PC-9 (cell line): Measurements from ENCODE around the gene CTRB2. TPM values are rescaled to one million over a fixed set of nuclear protein-coding genes. Genes with fewer than 3 reads are reported as not detected.

Experiments used
- BruUV-seq: library from RNA; stranded (reverse); fragments of 400-500 nt; replicated peaks from 2 replicates; lab custom pipeline; 2021; lab: Mats Ljungman, UMichigan
- CTCF ChIA-PET: fragments of 300-600 bp; sonication (Branson Sonifier 250); formaldehyde crosslinking; loops from one replicate; lab custom pipeline; 2022; ENCODE audit warnings: antibody characterized with exemption; lab: Charles Lee
- POLR2A ChIA-PET: fragments of 300-600 bp; sonication (Branson Sonifier 250); formaldehyde crosslinking; loops from one replicate; lab custom pipeline; 2022; ENCODE audit warnings: antibody characterized with exemption; ENCODE audit not compliant: unreplicated experiment; lab: Charles Lee
- DNase-seq, 2 experiments: peaks; one replicate each; pipeline versions ENCODE4 v3.0.0 to v3.0.0-alpha.2; 2015 to 2022; ENCODE audit warnings: mixed read lengths in 1 of 2
- H2AFZ ChIP-seq: fragments of 200-600 bp; sonication (generic); 2 replicates; pipeline ENCODE4 v1.8.1; 2017; ENCODE audit warnings: antibody characterized with exemption
- H3F3A ChIP-seq: fragments of 200-600 bp; sonication (generic); 2 replicates; pipeline ENCODE4 v1.8.1; 2017; ENCODE audit warnings: antibody characterized with exemption, mild to moderate bottlenecking, low read depth; ENCODE audit not compliant: insufficient read depth
- H3K27ac ChIP-seq: fragments of 200-600 bp; sonication (generic); 2 replicates; pipeline ENCODE4 v1.6.1; 2016; ENCODE audit warnings: mixed run types
- H3K27me3 ChIP-seq: fragments of 200-600 bp; sonication (generic); 2 replicates; pipeline ENCODE4 v1.6.1; 2016; ENCODE audit warnings: low read depth, mixed run types; ENCODE audit not compliant: insufficient read depth
- H3K36me3 ChIP-seq: fragments of 200-600 bp; sonication (generic); 2 replicates; pipeline ENCODE4 v1.6.1; 2016; ENCODE audit warnings: low read depth, mixed run types
- H3K4me1 ChIP-seq: fragments of 200-600 bp; sonication (generic); replicated peaks from 2 replicates; pipeline ENCODE4 v1.6.1; 2016; ENCODE audit warnings: mixed run types; ENCODE audit not compliant: insufficient read depth
- H3K4me2 ChIP-seq: fragments of 200-600 bp; sonication (generic); 2 replicates; pipeline ENCODE4 v1.6.1; 2017; ENCODE audit warnings: mixed run types
- H3K4me3 ChIP-seq: fragments of 200-600 bp; sonication (generic); 2 replicates; pipeline ENCODE4 v1.6.1; 2016; ENCODE audit warnings: mixed run types
- H3K79me2 ChIP-seq: fragments of 200-600 bp; sonication (generic); 2 replicates; pipeline ENCODE4 v1.6.1; 2017; ENCODE audit warnings: low read depth, mixed run types
- H3K9me2 ChIP-seq: fragments of 200-600 bp; sonication (generic); 2 replicates; pipeline ENCODE4 v1.8.1; 2017; ENCODE audit warnings: mild to moderate bottlenecking; ENCODE audit not compliant: insufficient read depth
- H3K9me3 ChIP-seq: fragments of 200-600 bp; sonication (generic); 2 replicates; pipeline ENCODE4 v1.8.1; 2016; ENCODE audit warnings: low read depth; ENCODE audit not compliant: insufficient read depth
- H4K20me1 ChIP-seq: fragments of 200-600 bp; sonication (generic); 2 replicates; pipeline ENCODE4 v1.8.1; 2017; ENCODE audit not compliant: insufficient read depth
- CTCF ChIP-seq: fragments of 200-600 bp; sonication (generic); conservative IDR thresholded peaks from 2 replicates; pipeline ENCODE4 v1.6.1; 2017; ENCODE audit warnings: mixed run types, antibody characterized with exemption, mild to moderate bottlenecking, moderate library complexity
- EZH2 ChIP-seq: fragments of 200-600 bp; sonication (generic); IDR thresholded peaks from 2 replicates; pipeline ENCODE4 v1.8.0; 2017; ENCODE audit warnings: antibody characterized with exemption, low read depth
- intact Hi-C: fragments of 100-400 bp; cut with micrococcal nuclease; formaldehyde crosslinking; loops from one replicate; pipeline ENCODE4 v1.10.0; 2022; ENCODE audit not compliant: unreplicated experiment
- total RNA-seq: library from RNA; stranded (reverse); gene quantifications from 2 replicates; pipeline ENCODE4 v1.2.3, GENCODE V29; 2021

The CTRB2 gene
- total RNA-seq, 1 experiment from 2014 or later = not detected

DNA sequence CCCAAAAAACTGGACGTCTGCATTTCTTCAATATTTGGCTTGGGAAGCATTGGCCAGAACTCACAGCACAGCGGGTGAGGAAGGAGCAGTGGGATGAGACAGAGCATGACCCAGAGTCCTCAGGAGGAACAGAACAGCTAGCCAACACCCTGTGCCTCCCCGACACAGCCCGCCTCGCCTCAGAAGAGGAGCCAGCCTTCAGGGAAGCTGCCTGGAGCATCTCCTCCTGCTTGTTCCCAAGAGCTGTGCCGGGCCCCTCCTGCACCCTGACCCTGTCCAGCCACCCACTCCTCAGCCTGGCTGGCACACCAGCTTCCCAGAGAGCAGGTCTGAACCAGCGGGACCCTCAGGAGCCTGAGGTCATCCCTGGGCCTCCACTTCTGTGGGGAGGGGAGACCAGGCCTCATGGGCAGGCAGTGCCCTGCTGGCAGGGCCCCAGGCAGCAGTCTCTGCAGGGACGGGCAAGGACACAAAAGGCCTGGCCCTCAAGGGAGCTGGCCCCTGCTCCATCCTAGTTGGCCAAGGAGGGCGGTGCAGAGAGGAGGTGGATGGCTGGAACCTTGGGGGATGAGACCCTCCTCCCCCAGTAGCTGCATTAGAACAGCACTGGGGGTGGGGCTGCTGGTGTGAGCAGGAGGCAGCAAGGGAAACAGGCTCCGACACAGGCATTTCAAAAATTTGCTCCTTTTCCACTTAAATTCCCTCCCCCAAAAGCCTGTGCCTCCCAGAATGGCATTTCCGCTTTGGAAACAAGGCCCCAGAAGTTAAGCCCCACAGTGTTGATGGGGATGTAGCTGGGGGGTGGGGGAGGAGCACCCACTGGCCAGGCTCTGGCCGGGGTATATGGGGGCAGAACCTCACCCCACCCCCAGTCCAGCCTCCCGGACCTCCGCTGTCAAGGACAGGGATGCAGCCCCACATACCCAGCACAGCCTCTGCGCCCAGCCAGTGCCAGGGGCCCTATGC lies 46.3 kb upstream of the CTRB2 start:
- CTCF ChIA-PET = no interaction called here
- POLR2A ChIA-PET = interaction anchor here (0.5 kb wide), 1 partner anchor 112 kb away, joined by 4 read pairs; no protein-coding TSS in a partner anchor
- no peak overlapping the region for H2AFZ ChIP-seq
- H3K36me3 ChIP-seq = no peaks in the 10 kb centered on the region
- H3K4me3 ChIP-seq = no peak overlapping the region
- H3K4me2 ChIP-seq = no peak overlapping the region
- no peak for TF ChIP-seq EZH2
- TF ChIP-seq CTCF = no peak
- no peak overlapping the region for H3K27ac ChIP-seq
- peaks cover 36% of the 10 kb centered on the region for H3K4me1 ChIP-seq
- no peaks in the 10 kb centered on the region for H3K9me2 ChIP-seq
- H4K20me1 ChIP-seq = peaks cover 68% of the 10 kb centered on the region
- H3F3A ChIP-seq = peaks cover 20% of the 10 kb centered on the region; the same call in 1 of the 2 replicates
- intact Hi-C loops = no loop called here
- DNase-seq = no peak
- no TSS peak for BruUV-seq
- no peaks in the 10 kb centered on the region for H3K27me3 ChIP-seq
- H3K9me3 ChIP-seq = no peaks in the 10 kb centered on the region
- peaks cover 67% of the 10 kb centered on the region for H3K79me2 ChIP-seq

DNA sequence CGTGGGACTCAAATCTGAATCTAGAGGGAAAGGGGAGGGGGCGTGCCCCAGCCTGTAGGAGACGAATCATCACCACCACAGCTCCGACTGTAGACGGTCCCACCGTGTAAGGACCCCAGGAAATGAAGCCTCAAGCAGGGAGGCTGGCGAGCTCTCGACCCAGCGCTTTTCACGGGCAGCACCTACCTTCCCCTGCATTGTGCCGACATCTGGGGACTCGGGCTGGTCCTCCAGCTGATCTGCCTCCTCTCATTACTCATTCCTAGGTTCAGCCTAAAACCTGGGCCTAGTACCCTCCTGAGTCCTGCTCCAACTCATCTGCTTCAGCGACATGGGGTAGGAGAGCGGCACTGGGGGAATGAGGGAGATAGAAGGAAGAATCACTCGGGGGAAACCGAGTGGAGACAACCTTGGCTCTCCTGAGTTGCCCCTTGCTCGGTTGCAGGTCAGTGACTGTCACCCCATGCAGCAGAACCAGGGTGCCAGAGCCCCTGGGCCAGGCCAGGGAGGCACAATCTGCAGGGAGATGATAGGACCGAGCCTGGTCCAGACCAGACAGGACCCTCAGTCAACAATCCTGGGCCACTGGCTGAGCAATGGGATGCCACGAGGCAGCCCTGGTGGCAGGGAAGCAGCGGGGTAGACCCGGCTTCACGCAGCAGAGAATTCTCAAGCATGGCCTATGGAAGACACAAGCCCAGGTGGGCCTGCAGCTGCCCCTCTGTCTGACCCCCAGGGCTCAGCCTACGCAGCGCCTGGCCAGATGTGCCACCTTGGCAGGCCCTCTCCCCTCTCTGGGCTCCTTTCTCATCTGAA lies 45.3 kb upstream of the CTRB2 start:
- Histone ChIP-seq H3K9me2 (no peaks in the 10 kb centered on the region), H3K79me2 (peaks cover 67% of the 10 kb centered on the region), H3K4me1 (peaks cover 46% of the 10 kb centered on the region), H2AFZ (no peak overlapping the region), H3K4me2 (peak overlapping the region; percentile 56), H3F3A (peaks cover 20% of the 10 kb centered on the region; the same call in 1 of the 2 replicates), H3K27ac (no peak overlapping the region), H3K4me3 (peak overlapping the region; percentile 10; the same call in 1 of the 2 replicates), H3K27me3 (no peaks in the 10 kb centered on the region), H4K20me1 (peaks cover 71% of the 10 kb centered on the region), H3K36me3 (no peaks in the 10 kb centered on the region), H3K9me3 (no peaks in the 10 kb centered on the region)
- POLR2A ChIA-PET = interaction anchor here (0.5 kb wide), 1 partner anchor 113 kb away, joined by 4 read pairs; no protein-coding TSS in a partner anchor
- intact Hi-C loops = no loop called here
- DNase-seq = no peak
- TF ChIP-seq CTCF = no peak
- TF ChIP-seq EZH2 = no peak
- BruUV-seq = no TSS peak
- CTCF ChIA-PET = no interaction called here
